C4-2B (cell line): ENCODE measurements around the gene KCTD5.

Experiments used
- ZFX ChIP-seq: fragments of 450-650 bp; IDR thresholded peaks from 2 replicates; pipeline ENCODE4 v1.6.1; 2017
- TF ChIP-seq, protein P1 (sequence below): fragments of 450-650 bp; conservative IDR thresholded peaks from 2 replicates; pipeline ENCODE4 v1.5.1; 2017; ENCODE audit warnings: mild to moderate bottlenecking

DNA sequence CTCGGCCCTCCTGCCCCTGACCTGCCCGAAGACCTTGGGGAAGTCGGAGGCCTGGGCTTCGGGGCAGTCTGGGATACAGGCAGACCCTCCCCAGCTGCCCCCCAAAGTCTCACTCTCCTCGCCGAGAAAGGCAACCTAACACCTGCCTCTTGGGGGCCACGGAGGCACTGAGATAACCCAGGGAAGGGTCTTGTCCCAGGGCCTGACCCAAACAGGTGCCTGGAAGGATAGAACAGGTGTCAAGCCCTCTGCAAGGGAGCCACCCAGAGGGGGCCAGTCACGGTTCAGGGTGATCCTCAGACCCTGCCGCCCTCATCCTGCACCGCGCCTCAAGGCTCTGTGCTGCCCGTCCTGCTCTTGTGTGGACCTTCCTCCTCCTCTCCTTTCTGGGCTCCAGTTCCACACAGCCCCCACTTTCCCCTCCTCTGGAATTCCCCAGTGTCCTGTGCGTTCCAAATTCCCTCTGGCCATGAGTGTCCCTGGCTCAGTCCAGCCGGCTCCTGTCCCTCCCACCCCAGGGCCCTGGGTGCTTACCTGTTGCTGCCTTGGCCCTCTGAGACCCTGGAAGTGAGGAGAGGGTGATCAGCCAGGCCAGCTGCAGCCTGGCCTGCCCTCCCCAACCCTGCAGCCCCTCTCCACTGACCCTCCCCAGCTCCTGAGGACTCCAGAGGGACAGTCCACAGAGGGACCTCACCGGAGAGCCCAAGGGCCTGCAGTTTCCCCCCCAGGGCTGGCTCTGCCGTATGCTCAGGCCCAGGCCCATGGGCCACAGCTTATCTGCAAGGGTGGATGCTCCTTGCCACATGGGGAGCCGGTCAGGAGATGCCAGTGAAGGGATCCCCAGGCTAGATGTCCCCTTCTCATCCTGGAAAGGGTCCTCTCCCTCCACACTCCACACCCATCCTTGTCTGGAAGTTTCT is 33.9 kb downstream of the KCTD5 start:
- TF ChIP-seq, protein P1, sequence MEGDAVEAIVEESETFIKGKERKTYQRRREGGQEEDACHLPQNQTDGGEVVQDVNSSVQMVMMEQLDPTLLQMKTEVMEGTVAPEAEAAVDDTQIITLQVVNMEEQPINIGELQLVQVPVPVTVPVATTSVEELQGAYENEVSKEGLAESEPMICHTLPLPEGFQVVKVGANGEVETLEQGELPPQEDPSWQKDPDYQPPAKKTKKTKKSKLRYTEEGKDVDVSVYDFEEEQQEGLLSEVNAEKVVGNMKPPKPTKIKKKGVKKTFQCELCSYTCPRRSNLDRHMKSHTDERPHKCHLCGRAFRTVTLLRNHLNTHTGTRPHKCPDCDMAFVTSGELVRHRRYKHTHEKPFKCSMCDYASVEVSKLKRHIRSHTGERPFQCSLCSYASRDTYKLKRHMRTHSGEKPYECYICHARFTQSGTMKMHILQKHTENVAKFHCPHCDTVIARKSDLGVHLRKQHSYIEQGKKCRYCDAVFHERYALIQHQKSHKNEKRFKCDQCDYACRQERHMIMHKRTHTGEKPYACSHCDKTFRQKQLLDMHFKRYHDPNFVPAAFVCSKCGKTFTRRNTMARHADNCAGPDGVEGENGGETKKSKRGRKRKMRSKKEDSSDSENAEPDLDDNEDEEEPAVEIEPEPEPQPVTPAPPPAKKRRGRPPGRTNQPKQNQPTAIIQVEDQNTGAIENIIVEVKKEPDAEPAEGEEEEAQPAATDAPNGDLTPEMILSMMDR: no peak
- TF ChIP-seq ZFX: no peak
